ENCODE data around the gene ZMIZ1. TPM values are rescaled to one million over a fixed set of nuclear protein-coding genes. Genes with fewer than 3 reads are reported as not detected.

ZMIZ1 gene
- total RNA-seq, 1 donor from 2014 or later = 173 TPM

GRCh38 chr10:79168210-79168609 is 99.4 kb downstream of the ZMIZ1 start:
- peaks cover 16% of the 10 kb centered on the region for H3K36me3 Mint-ChIP-seq

DNA sequence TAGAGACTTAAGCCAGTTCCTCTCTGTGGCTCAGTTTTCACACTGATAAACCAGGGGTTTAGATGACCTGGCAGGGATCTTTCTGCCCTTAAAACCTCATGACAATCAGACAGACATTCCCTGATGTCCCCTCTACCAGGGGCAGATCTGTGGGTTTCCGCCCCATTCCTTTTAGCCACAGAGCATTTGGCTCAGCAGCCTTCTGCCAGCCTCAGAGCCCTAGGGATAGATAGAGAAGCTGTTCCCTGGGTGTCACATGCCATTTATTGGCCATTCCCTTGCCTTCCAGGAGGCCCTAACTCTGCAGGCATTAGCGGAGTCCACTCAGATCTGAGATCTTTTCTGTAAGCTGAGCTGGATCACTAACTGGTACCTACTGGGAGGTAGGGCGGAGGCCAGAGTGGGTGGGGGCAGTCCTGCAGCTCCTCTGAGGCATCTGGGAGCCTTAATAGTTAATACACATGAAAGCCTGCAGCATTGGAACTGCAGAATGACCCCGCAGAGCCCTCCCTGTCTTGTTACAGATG is 101.5 kb downstream of the ZMIZ1 start:
- Mint-ChIP-seq H3K36me3 (peaks cover 21% of the 10 kb centered on the region), H3K27ac (no peak overlapping the region), H3K4me1 (peaks cover 16% of the 10 kb centered on the region), H3K27me3 (ENCODE audit: low read depth) (no peaks in the 10 kb centered on the region), H3K9me3 (no peaks in the 10 kb centered on the region), H3K4me3 (no peak overlapping the region)
- TF ChIP-seq, protein P1, sequence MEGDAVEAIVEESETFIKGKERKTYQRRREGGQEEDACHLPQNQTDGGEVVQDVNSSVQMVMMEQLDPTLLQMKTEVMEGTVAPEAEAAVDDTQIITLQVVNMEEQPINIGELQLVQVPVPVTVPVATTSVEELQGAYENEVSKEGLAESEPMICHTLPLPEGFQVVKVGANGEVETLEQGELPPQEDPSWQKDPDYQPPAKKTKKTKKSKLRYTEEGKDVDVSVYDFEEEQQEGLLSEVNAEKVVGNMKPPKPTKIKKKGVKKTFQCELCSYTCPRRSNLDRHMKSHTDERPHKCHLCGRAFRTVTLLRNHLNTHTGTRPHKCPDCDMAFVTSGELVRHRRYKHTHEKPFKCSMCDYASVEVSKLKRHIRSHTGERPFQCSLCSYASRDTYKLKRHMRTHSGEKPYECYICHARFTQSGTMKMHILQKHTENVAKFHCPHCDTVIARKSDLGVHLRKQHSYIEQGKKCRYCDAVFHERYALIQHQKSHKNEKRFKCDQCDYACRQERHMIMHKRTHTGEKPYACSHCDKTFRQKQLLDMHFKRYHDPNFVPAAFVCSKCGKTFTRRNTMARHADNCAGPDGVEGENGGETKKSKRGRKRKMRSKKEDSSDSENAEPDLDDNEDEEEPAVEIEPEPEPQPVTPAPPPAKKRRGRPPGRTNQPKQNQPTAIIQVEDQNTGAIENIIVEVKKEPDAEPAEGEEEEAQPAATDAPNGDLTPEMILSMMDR (IDR thresholded peaks at IDR 0.05; ENCODE audit: unreplicated experiment) = no peak
- DNase-seq (ENCODE audit: low spot score in 2 of 2, unreplicated experiment in 2 of 2) = no peak

More at GRCh38 chr10:79168210-79168609, 99.4 kb downstream of the ZMIZ1 start:
- no peaks in the 10 kb centered on the region for H3K27me3 Mint-ChIP-seq (ENCODE audit: low read depth)
- H3K9me3 Mint-ChIP-seq = no peaks in the 10 kb centered on the region
- H3K27ac Mint-ChIP-seq = no peak overlapping the region
- peaks cover 12% of the 10 kb centered on the region for H3K4me1 Mint-ChIP-seq
- DNase-seq (ENCODE audit: low spot score in 2 of 2, unreplicated experiment in 2 of 2) = no peak
- TF ChIP-seq, protein P1 (IDR thresholded peaks at IDR 0.05; ENCODE audit: unreplicated experiment) = no peak
- no peak overlapping the region for H3K4me3 Mint-ChIP-seq

GRCh38 chr10:79170993-79171392 is 102.2 kb downstream of the ZMIZ1 start:
- no peak for DNase-seq (ENCODE audit: low spot score in 2 of 2, unreplicated experiment in 2 of 2)
- H3K27ac Mint-ChIP-seq = peak overlapping the region; percentile 48
- no peaks in the 10 kb centered on the region for H3K27me3 Mint-ChIP-seq (ENCODE audit: low read depth)
- H3K9me3 Mint-ChIP-seq = no peaks in the 10 kb centered on the region
- no peak overlapping the region for H3K4me3 Mint-ChIP-seq
- peaks cover 20% of the 10 kb centered on the region for H3K36me3 Mint-ChIP-seq
- TF ChIP-seq, protein P1 (IDR thresholded peaks at IDR 0.05; ENCODE audit: unreplicated experiment) = no peak
- peaks cover 21% of the 10 kb centered on the region for H3K4me1 Mint-ChIP-seq

- Mint-ChIP-seq H3K4me1 (peaks cover 25% of the 10 kb centered on the region), H3K27me3 (ENCODE audit: low read depth) (no peaks in the 10 kb centered on the region), H3K36me3 (peaks cover 20% of the 10 kb centered on the region), H3K9me3 (no peaks in the 10 kb centered on the region), H3K27ac (no peak overlapping the region), H3K4me3 (no peak overlapping the region)
- TF ChIP-seq, protein P1 (IDR thresholded peaks at IDR 0.05; ENCODE audit: unreplicated experiment) = no peak
- DNase-seq (ENCODE audit: low spot score in 2 of 2, unreplicated experiment in 2 of 2) = no peak
Observed at GRCh38 chr10:79171504-79171903, 102.7 kb downstream of the ZMIZ1 start.

- DNase-seq (ENCODE audit: low spot score in 2 of 2, unreplicated experiment in 2 of 2) = no peak
- no peak overlapping the region for H3K4me3 Mint-ChIP-seq
- TF ChIP-seq, protein P1 (IDR thresholded peaks at IDR 0.05; ENCODE audit: unreplicated experiment) = no peak
- peaks cover 38% of the 10 kb centered on the region for H3K4me1 Mint-ChIP-seq
- H3K27ac Mint-ChIP-seq = peak overlapping the region; percentile 16
- H3K36me3 Mint-ChIP-seq = peaks cover 21% of the 10 kb centered on the region
- no peaks in the 10 kb centered on the region for H3K27me3 Mint-ChIP-seq (ENCODE audit: low read depth)
- no peaks in the 10 kb centered on the region for H3K9me3 Mint-ChIP-seq
Observed at GRCh38 chr10:79172881-79173280, 104.1 kb downstream of the ZMIZ1 start.

All from mesothelial cell of epicardium (in vitro differentiated cells).